H1 (cell line): ENCODE measurements around the gene FHOD1. TPM values are rescaled to one million over a fixed set of nuclear protein-coding genes. Genes with fewer than 3 reads are reported as not detected.

ENCODE experiments used
- BACH1 ChIP-seq: IDR thresholded peaks from 2 replicates; pipeline ENCODE4 v1.6.1; 2012; ENCODE audit warnings: low read length, improper control_type of control experiment
- CEBPB ChIP-seq: IDR thresholded peaks from 2 replicates; pipeline ENCODE4 v1.6.1; 2012; ENCODE audit warnings: low read depth, low read length
- CHD1 ChIP-seq: IDR thresholded peaks from 2 replicates; pipeline ENCODE4 v1.6.1; 2012; ENCODE audit warnings: low read depth, low read length, improper control_type of control experiment
- CHD2 ChIP-seq: IDR thresholded peaks from 2 replicates; pipeline ENCODE4 v1.6.1; 2012; ENCODE audit warnings: low read length, improper control_type of control experiment
- CREB1 ChIP-seq: IDR thresholded peaks from 2 replicates; pipeline ENCODE4 v1.6.1; 2012; ENCODE audit warnings: inconsistent platforms
- E2F6 ChIP-seq: IDR thresholded peaks from 2 replicates; pipeline ENCODE4 v1.6.1; 2012; ENCODE audit warnings: inconsistent platforms
- EGR1 ChIP-seq: IDR thresholded peaks from 2 replicates; pipeline ENCODE4 v1.6.1; 2011; ENCODE audit warnings: low read depth, low read length, borderline replicate concordance
- EZH2 ChIP-seq: fragments of 200-600 bp; sonication (generic); IDR thresholded peaks from 2 replicates; pipeline ENCODE4 v1.7.1; 2012; ENCODE audit warnings: low read depth, mild to moderate bottlenecking, moderate library complexity, low read length, inconsistent platforms; ENCODE audit not compliant: severe bottlenecking
- JUND ChIP-seq: IDR thresholded peaks from 2 replicates; pipeline ENCODE4 v1.6.1; 2011; ENCODE audit warnings: mild to moderate bottlenecking, improper control_type of control experiment, low read length
- KDM1A ChIP-seq: fragments of 200-600, 300-600 bp; sonication (generic); IDR thresholded peaks from 2 replicates; pipeline ENCODE4 v1.7.1; 2016; ENCODE audit warnings: mild to moderate bottlenecking, low read length, borderline replicate concordance
- KDM4A ChIP-seq: IDR thresholded peaks from one replicate; pipeline ENCODE4 v1.7.1; 2012; ENCODE audit warnings: low read depth, mild to moderate bottlenecking, moderate library complexity, low read length, inconsistent platforms; ENCODE audit not compliant: severe bottlenecking
- POLR2A ChIP-seq, 2 experiments: IDR thresholded peaks; 1 replicate in 1 of 2; 2 replicates in 1 of 2; pipeline ENCODE4 v1.6.1; 2011; ENCODE audit warnings: low read depth in 2 of 2, low read length in 2 of 2, mild to moderate bottlenecking in 2 of 2; ENCODE audit errors: control extremely low read depth in 1 of 2
- RAD21 ChIP-seq, 2 experiments: IDR thresholded peaks in 1 of 2; conservative IDR thresholded peaks in 1 of 2; 2 replicates each; pipeline ENCODE4 v1.6.1; 2011; ENCODE audit warnings: low read depth in 2 of 2, low read length in 2 of 2, improper control_type of control experiment in 1 of 2, inconsistent platforms in 1 of 2, mild to moderate bottlenecking in 1 of 2, moderate library complexity in 1 of 2
- RNF2 ChIP-seq: fragments of 200-900, 300-1000 bp; sonication (generic); IDR thresholded peaks from 2 replicates; pipeline ENCODE4 v1.7.1; 2016; ENCODE audit warnings: borderline replicate concordance, low read depth, mild to moderate bottlenecking, antibody characterized with exemption, low read length; ENCODE audit not compliant: poor library complexity, severe bottlenecking; ENCODE audit errors: missing control alignments
- SP2 ChIP-seq: IDR thresholded peaks from 2 replicates; pipeline ENCODE4 v1.6.1; 2012; ENCODE audit warnings: mild to moderate bottlenecking, low read length, inconsistent platforms
- TAF7 ChIP-seq: optimal IDR thresholded peaks from 2 replicates; pipeline ENCODE3; 2011; ENCODE audit warnings: low read depth, mild to moderate bottlenecking, inconsistent platforms, low read length, moderate library complexity, borderline replicate concordance
- TBP ChIP-seq: IDR thresholded peaks from 2 replicates; pipeline ENCODE4 v1.6.1; 2011; ENCODE audit warnings: low read depth, low read length, improper control_type of control experiment
- YY1 ChIP-seq: IDR thresholded peaks from 2 replicates; pipeline ENCODE4 v1.6.1; 2011; ENCODE audit warnings: low read depth, mild to moderate bottlenecking, low read length
- polyA plus RNA-seq, 7 experiments: library from polyadenylated mRNA; depleted of rRNA in 3 of 7; stranded (reverse) in 5 of 7; unstranded in 2 of 7; fragments of >200 nt in 5 of 7; fragments of 200-250 nt in 2 of 7; gene quantifications; 1 replicate in 5 of 7; 2 replicates in 1 of 7; 4 replicates in 1 of 7; pipeline versions ENCODE4 v1.2.1 to v1.2.3, GENCODE V29; 2011 to 2013; ENCODE audit warnings: missing spikeins in 2 of 7, mixed read lengths in 2 of 7
- total RNA-seq: library from RNA; stranded (reverse); fragmentation: NEBNext Ultra II Directional; extraction: Animal tissue kit (Norgen Biotek cat#: 25700); gene quantifications from 2 replicates; pipeline ENCODE4 v1.2.1, GENCODE V29; 2021
- TF ChIP-seq, protein P1 (sequence below): IDR thresholded peaks from 2 replicates; pipeline ENCODE4 v1.6.1; 2012; ENCODE audit warnings: inconsistent platforms

FHOD1 gene
- total and polyA plus RNA-seq, 2 of the 8 experiments (the other 6 are each of a cell fraction or from before 2014, with no cell fraction given), result 31.3 to 60.7 TPM

DNA sequence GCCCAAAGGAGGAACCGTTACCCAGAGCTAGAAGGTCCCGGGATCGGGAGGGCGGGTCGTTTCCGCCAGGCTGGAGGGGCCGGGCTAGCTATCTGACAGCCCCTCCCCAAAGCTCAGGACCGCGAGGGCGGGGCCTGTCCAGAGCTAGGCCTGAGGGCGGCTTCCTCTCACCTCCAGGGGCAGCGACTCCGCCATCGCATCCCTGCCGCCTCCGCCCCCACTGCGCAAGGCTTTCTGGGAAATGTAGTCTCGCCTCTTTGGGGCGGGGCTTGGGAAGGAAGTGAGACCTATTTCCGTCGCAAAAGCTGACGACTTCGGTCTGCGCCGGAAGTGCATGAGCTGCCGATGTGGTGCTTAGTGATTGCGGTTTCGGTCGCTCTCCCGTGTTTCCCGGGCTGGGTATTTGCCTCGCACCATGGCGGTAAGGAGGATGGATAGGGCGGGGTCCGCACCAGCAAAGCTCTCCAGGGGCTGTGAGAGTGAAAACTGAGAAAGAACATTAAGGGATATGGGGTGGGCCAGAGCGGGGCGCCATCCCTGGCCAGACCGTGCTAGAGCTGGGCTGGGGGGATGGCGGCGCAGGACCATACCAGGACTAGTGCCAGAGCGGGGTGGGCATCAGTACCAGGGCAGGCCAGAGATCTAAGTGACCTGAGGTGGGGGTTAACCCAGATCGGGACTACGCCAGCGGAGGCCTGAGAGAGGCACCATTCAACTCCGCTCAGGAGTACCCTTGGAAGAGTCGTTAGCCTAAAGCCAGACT is 20.3 kb downstream of the FHOD1 start, which contains the start of gene TMEM208 (continued):
- TF ChIP-seq YY1 (peak; percentile 88), TBP (peak; percentile 72), EGR1 (peak; percentile 88; the same call in 1 of the 2 replicates), CEBPB (no peak), CREB1 (peak; percentile 100), KDM4A (peak; percentile 100), RNF2 (no peak), CHD1 (no peak), POLR2A (IDR thresholded peaks at IDR 0.05; ENCODE audit: control extremely low read depth in 1 of 2, low read depth in 2 of 2, low read length in 2 of 2) (peak; percentile 66 to 94), E2F6 (no peak), JUND (no peak), EZH2 (no peak), BACH1 (no peak), TAF7 (peak; percentile 44), CHD2 (peak; percentile 76), KDM1A (no peak), RAD21 (IDR thresholded peaks at IDR 0.05 in 1 of 2, conservative IDR thresholded peaks at IDR 0.05 in 1 of 2; ENCODE audit: low read depth in 2 of 2, low read length in 2 of 2) (no peak), SP2 (no peak)
- TF ChIP-seq, protein P1, sequence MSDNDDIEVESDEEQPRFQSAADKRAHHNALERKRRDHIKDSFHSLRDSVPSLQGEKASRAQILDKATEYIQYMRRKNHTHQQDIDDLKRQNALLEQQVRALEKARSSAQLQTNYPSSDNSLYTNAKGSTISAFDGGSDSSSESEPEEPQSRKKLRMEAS, result peak; percentile 69
